Measurements from ENCODE around the gene C1QTNF1. TPM values are rescaled to one million over a fixed set of nuclear protein-coding genes. Genes with fewer than 3 reads are reported as not detected.

The C1QTNF1 gene
- total RNA-seq, 3 donors from 2014 or later (not counting 1 experiment from before 2014, with no cell fraction given) = 0.20 to 0.28 TPM; not detected in 1

DNA sequence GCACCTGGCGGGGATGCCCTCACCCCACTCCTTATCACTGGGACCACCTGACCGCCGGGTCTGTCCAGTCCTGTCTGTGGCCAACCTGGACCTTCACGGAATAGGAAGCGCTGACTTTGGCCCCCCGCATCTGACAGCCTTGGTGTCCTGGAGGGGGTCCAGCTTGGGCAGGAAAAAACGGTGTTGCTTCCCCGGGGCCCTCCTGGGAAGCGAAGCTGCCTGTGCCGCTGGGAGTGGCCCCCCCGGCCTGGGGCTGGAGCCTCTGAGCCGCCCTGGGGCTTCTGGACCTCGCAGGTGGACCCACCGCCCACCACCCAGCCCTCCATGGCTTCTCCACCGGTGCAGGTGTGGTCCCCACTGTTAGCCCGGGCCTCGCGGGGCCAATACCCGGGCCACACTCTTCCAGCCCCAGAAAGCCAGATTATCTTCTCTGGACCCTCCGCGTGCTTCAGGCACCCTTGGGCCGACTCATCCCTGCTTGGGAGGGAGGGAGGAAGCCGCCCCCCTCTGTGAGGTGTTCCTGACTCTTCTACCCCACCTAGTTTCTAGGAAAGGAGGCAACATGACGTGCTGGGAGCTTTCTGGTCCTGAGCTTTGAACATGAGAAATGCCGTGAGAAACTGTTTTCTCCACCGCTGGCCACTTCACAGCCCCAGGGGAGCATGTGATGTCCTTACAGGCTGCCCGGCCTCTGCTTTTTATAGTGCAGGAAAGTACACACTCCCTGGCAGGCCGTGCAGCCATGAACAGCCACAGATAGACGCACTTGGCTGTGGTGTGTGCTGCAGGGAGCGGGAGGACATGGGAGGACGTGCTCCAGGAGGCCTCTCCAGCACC, 1.1 kb downstream of the C1QTNF1 start:
- H3K27ac Mint-ChIP-seq = no peak overlapping the region
- DNase-seq = no peak
- ATAC-seq = no peak
- H3K36me3 ChIP-seq (ENCODE audit: control insufficient read depth, insufficient read depth, low read length) = no peaks in the 10 kb centered on the region
- no peaks in the 10 kb centered on the region for H3K9me3 Mint-ChIP-seq
- H3K9me3 ChIP-seq (ENCODE audit: control insufficient read depth, insufficient read depth, low read length) = no peaks in the 10 kb centered on the region
- peaks cover 9 to 10% of the 10 kb centered on the region in 2 donors for H3K4me1 Mint-ChIP-seq
- peak overlapping the region; percentile 56 for H3K4me3 Mint-ChIP-seq
- peaks cover 22% of the 10 kb centered on the region for H3K27me3 ChIP-seq (ENCODE audit: control insufficient read depth, insufficient read depth, low read length)
- TF ChIP-seq, protein P1, sequence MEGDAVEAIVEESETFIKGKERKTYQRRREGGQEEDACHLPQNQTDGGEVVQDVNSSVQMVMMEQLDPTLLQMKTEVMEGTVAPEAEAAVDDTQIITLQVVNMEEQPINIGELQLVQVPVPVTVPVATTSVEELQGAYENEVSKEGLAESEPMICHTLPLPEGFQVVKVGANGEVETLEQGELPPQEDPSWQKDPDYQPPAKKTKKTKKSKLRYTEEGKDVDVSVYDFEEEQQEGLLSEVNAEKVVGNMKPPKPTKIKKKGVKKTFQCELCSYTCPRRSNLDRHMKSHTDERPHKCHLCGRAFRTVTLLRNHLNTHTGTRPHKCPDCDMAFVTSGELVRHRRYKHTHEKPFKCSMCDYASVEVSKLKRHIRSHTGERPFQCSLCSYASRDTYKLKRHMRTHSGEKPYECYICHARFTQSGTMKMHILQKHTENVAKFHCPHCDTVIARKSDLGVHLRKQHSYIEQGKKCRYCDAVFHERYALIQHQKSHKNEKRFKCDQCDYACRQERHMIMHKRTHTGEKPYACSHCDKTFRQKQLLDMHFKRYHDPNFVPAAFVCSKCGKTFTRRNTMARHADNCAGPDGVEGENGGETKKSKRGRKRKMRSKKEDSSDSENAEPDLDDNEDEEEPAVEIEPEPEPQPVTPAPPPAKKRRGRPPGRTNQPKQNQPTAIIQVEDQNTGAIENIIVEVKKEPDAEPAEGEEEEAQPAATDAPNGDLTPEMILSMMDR (IDR thresholded peaks at IDR 0.05) = no peak
- H3K4me1 ChIP-seq (ENCODE audit: control insufficient read depth, insufficient read depth, low read length) = peaks cover 17% of the 10 kb centered on the region
- no peaks in the 10 kb centered on the region for H3K36me3 Mint-ChIP-seq
- no peak overlapping the region for H3K27ac ChIP-seq (ENCODE audit: low read length)
- intact Hi-C loops (cut with micrococcal nuclease) = no loop called here
- peaks cover 27 to 32% of the 10 kb centered on the region in 2 donors for H3K27me3 Mint-ChIP-seq (ENCODE audit: low read depth in 2 of 2)
- H3K4me3 ChIP-seq (ENCODE audit: low read length) = peak overlapping the region; percentile 19
- 76% methylated on average over 29 of the region's 31 CpGs for WGBS (ENCODE audit: insufficient coverage)

DNA sequence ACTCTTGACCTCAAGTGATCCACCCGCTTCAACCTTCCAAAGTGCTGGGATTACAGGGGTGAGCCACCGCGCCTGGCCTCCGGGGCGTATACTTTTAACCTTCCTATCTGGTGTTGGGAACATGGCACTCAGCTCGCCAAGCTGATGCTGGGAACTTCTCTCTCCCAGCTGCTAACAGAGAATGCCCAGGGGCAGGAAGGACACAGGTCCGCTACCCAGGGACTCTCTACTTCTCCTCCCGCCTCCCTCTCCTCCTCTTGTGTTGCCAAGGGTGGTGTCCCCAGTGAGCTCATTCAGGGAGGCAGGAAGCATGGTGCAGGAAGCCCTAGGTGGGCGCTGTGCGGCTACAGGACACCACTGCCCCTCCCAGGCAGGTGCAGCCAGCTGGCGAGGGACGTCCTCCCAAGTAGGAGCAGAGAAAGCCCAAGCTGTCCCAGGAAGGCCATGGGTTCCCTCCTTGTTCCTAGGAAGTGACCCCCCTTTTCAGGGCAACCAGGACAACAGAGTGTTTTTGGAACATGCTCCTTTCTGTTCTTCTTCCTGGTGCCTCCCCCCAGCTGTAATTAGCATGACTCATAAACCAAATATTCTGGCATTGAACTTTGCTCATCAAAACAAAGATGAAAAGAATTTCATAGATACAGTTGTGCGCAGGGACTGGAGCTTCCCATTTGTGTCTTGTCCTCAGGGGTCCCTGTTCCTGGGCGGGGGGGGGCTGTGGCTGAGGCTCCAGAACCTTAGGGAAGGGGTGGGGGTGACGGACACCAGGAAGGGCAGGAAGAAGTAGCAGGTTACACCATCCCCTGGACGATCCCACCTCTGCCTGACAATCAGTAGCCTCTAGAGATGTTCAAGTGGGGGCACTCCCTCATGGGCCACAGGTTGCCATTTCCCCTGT, 2.7 kb downstream of the C1QTNF1 start:
- ATAC-seq = no peak
- TF ChIP-seq, protein P1 (IDR thresholded peaks at IDR 0.05) = no peak
- H3K27ac ChIP-seq (ENCODE audit: low read length) = no peak overlapping the region
- H3K4me1 Mint-ChIP-seq = peaks cover 9 to 10% of the 10 kb centered on the region in 2 donors
- no peaks in the 10 kb centered on the region for H3K9me3 Mint-ChIP-seq
- intact Hi-C loops (cut with micrococcal nuclease) = no loop called here
- H3K27me3 Mint-ChIP-seq (ENCODE audit: low read depth in 2 of 2) = peaks cover 25 to 35% of the 10 kb centered on the region in 2 donors
- H3K36me3 Mint-ChIP-seq = no peaks in the 10 kb centered on the region
- no peak overlapping the region for H3K4me3 Mint-ChIP-seq
- no peak overlapping the region for H3K4me3 ChIP-seq (ENCODE audit: low read length)
- no peak overlapping the region for H3K27ac Mint-ChIP-seq
- no peak for DNase-seq
- WGBS (ENCODE audit: insufficient coverage) = 84% methylated on average over 16 of the region's 16 CpGs
- H3K36me3 ChIP-seq (ENCODE audit: control insufficient read depth, insufficient read depth, low read length) = no peaks in the 10 kb centered on the region
- peaks cover 17% of the 10 kb centered on the region for H3K4me1 ChIP-seq (ENCODE audit: control insufficient read depth, insufficient read depth, low read length)
- H3K9me3 ChIP-seq (ENCODE audit: control insufficient read depth, insufficient read depth, low read length) = no peaks in the 10 kb centered on the region
- H3K27me3 ChIP-seq (ENCODE audit: control insufficient read depth, insufficient read depth, low read length) = peaks cover 22% of the 10 kb centered on the region

DNA sequence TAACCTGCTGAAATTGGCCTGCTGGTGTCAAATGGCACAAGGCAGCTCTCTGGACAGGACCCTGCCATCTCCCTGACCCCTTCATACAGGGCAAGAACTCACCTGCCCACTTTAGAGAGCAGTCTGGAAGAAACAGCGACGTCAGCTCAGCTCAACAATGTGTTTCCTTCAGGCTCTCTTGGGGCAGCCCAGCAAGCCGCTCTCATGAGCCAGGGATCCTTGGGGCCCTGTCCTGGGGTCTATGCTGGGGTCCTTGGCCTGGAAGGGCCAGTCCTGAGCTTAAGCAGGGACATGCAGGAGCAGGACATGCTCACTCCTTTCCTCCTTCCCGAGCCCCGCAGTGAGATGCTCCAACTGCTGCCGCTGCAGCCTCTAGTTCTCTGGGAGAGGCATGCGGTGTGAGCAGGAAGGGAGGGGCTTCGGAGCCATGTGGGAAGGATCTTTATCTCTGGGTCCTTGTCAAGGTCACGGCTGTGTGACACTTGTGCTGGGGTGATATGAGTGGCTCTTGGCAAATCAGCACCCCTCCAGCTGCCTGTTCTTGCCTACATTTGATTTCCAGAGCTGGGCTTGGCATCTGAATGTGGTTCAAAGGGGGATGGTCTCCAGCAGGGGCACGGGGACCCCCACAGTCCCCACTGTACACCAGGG, 3.4 kb downstream of the C1QTNF1 start:
- H3K27ac ChIP-seq (ENCODE audit: low read length) = no peak overlapping the region
- no peak for DNase-seq
- H3K36me3 Mint-ChIP-seq = no peaks in the 10 kb centered on the region
- H3K9me3 Mint-ChIP-seq = no peaks in the 10 kb centered on the region
- TF ChIP-seq, protein P1 (IDR thresholded peaks at IDR 0.05) = no peak
- 76% methylated on average over 9 of the region's 10 CpGs for WGBS (ENCODE audit: insufficient coverage)
- peaks cover 9 to 10% of the 10 kb centered on the region in 2 donors for H3K4me1 Mint-ChIP-seq
- H3K27me3 ChIP-seq (ENCODE audit: control insufficient read depth, insufficient read depth, low read length) = peaks cover 22% of the 10 kb centered on the region
- H3K4me3 Mint-ChIP-seq = no peak overlapping the region
- intact Hi-C loops (cut with micrococcal nuclease) = no loop called here
- H3K36me3 ChIP-seq (ENCODE audit: control insufficient read depth, insufficient read depth, low read length) = no peaks in the 10 kb centered on the region
- ATAC-seq = no peak
- no peak overlapping the region for H3K27ac Mint-ChIP-seq
- no peak overlapping the region for H3K4me3 ChIP-seq (ENCODE audit: low read length)
- peaks cover 30 to 43% of the 10 kb centered on the region in 2 donors for H3K27me3 Mint-ChIP-seq (ENCODE audit: low read depth in 2 of 2)
- peaks cover 17% of the 10 kb centered on the region for H3K4me1 ChIP-seq (ENCODE audit: control insufficient read depth, insufficient read depth, low read length)
- no peaks in the 10 kb centered on the region for H3K9me3 ChIP-seq (ENCODE audit: control insufficient read depth, insufficient read depth, low read length)
